RWPE1 (cell line): ENCODE measurements around the gene CD48.

Source experiments
- CTCF ChIA-PET: fragments of 350-600 bp; sonication (Branson Sonifier 250); formaldehyde crosslinking; extraction: SDS; loops from one replicate; lab custom pipeline; 2021; lab: Yijun Ruan, JAX
- POLR2A ChIA-PET: fragments of 400-600 bp; formaldehyde crosslinking; extraction: SDS; loops from one replicate; lab custom pipeline; 2020; ENCODE audit warnings: antibody characterized with exemption; ENCODE audit not compliant: low non-redundant PET; lab: Yijun Ruan, JAX
- DNase-seq: peaks from one replicate; pipeline ENCODE4 v3.0.0; 2012; ENCODE audit warnings: low spot score
- H3K27ac ChIP-seq: fragments of 450-650 bp; 2 replicates; pipeline ENCODE4 v1.5.1; 2017
- CTCF ChIP-seq: fragments of 450-650 bp; conservative IDR thresholded peaks from 2 replicates; pipeline ENCODE4 v1.5.1; 2017; ENCODE audit warnings: low read depth, mild to moderate bottlenecking

Gene CD48

DNA sequence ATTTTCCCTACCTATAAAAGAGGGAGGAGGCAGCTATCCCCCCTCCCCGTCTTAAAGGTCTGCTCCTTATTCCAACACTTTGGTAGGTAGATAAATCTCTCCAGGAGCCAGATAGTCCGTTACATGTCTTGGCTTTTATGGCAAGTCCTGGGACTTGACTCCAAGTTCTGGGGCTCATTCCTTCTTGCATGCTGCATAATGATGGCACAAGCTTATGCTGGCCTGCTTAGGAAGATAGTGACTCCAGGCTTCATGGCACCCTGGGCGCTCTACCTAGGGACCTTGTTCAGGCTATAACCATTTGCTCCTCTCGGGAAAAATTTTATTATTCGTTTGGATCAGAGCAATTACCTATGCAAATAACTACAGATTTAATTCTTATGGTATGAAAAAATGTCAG is 68.5 kb downstream of the CD48 start:
- no peak overlapping the region for H3K27ac ChIP-seq
- CTCF ChIA-PET = no interaction called here

DNA sequence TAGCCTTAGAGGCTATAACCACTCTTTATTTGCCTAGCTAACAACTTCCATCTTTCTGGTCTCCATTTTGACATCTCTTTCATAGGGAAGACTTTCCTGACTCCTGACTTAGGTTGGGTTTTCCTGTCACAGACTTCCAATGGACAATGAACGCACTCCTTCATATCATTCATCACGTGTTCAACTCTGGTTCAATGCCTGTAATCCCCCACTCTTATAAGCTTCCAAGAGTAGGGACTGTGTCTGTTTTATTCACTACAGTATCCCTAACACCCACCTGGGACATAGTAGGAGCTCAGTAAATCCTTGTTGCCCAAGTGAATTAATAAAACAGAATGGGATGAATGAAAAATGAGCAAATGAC is 69.4 kb downstream of the CD48 start:
- no peak overlapping the region for H3K27ac ChIP-seq
- no peak for DNase-seq
- POLR2A ChIA-PET = no interaction called here
- TF ChIP-seq CTCF = no peak
- CTCF ChIA-PET = no interaction called here

More for the DNA sequence above, 68.5 kb downstream of the CD48 start:
- TF ChIP-seq CTCF = no peak
- POLR2A ChIA-PET = no interaction called here
- DNase-seq = no peak

GRCh38 chr1:160641323-160642280 is 70.0 kb downstream of the CD48 start:
- CTCF ChIA-PET = interaction anchor here (0.6 kb wide), 1 partner anchor 348 kb away, joined by 5 read pairs; no protein-coding TSS in a partner anchor
- no peak for TF ChIP-seq CTCF
- H3K27ac ChIP-seq = no peak overlapping the region
- DNase-seq = no peak
- POLR2A ChIA-PET = no interaction called here

DNA sequence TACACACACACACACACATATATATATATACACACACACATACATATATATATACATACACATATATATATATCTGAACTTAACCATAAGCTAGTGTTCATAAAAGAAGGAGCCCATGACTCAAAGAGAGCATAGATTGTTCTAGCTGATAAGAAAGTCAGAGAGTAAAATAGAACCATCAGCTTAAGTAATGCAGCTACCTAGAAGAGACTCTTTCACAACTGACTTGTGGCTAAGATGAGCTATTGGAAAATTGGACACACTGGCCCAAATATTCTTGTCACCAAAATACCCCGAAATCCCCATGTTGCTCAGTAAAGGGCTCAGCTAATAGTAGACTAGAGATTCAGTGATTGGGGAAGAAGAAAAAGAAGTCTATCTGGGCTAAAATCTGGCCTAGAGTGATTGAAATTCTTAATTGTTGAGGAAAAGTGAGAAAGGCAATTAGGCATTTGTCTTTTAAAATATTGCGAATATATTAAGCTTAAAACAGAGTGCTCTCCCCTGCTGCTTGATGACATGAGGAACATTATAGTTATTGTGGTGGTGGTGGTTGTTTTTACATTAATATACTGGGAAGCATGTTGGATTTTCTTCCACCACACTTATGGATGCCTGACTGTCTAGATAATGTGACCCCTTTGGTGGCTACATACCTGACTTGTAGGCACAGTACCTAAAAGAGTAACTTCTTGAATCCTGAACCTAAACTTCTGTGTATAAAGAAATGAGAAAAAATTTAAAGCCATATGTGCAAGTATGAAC is 71.1 kb downstream of the CD48 start:
- DNase-seq = no peak
- POLR2A ChIA-PET = no interaction called here

DNA sequence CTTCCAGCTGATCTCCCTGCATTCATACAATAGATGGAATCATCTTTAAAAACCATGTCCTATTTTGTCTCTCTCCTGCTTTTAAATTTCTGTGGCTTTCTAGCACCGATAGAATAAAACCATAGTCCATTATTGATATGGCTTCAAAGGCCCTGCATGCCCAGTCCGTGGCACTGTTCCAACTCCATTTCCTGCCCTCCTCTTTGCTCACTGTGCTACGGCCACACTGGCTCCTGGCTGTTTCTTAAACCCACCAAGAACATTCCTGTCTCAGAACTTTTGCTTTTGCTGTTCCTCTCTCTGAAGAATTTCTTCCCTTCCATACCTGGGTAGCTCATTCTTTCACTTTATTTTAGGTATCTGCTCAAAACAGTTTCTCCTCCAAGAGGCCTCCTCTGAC is 72.0 kb downstream of the CD48 start:
- ChIA-PET POLR2A (no interaction called here), CTCF (no interaction called here)
- no peak overlapping the region for H3K27ac ChIP-seq
- no peak for DNase-seq
- TF ChIP-seq CTCF = no peak

More for the DNA sequence above, 71.1 kb downstream of the CD48 start:
- H3K27ac ChIP-seq = no peak overlapping the region
- CTCF ChIA-PET = no interaction called here
- no peak for TF ChIP-seq CTCF

DNA sequence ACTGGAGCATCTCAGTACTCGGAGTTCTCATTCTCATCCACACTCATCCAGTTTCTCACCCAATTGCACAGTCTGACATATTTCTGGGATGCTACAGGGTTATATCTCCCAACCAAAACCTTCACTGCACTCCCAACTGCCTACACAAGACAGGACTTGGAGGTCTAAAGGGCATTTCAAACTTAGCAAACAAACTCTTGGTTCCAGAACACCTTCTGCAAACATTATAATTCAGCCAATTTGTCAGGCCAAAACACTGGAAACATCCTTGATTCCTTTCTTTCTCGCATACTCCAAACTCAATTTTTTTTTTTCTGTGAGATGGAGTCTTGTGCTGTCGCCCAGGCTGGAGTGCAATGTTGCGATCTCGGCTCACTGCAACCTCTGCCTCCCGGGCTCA is 72.7 kb downstream of the CD48 start:
- POLR2A ChIA-PET = no interaction called here
- DNase-seq = no peak
- CTCF ChIA-PET = no interaction called here
- H3K27ac ChIP-seq = no peak overlapping the region
- TF ChIP-seq CTCF = no peak
